ENCODE measurements around the gene ANKRD45.
"Not testable (repeated sequence)": the region's sequence is repeated elsewhere in the genome, so short reads cannot be mapped to it uniquely, and the experiment has no call there.

ANKRD45 gene

GRCh38 chr1:173568483-173568882 is 101.2 kb downstream of the ANKRD45 start:
- no peak for DNase-seq

- not testable (repeated sequence) for DNase-seq
Observed at GRCh38 chr1:173563846-173564245, 105.8 kb downstream of the ANKRD45 start.

GRCh38 chr1:173562813-173563212 is 106.8 kb downstream of the ANKRD45 start:
- DNase-seq: no peak

- DNase-seq: no peak
Observed at GRCh38 chr1:173561263-173561662, 108.4 kb downstream of the ANKRD45 start.

GRCh38 chr1:173560285-173560880 is 109.3 kb downstream of the ANKRD45 start:
- DNase-seq: no peak

Measured in GDM1 (cell line).